GM18861 (cell line): ENCODE results near the gene TIGAR.

ENCODE experiments used
- ATAC-seq: cut with Tn5 transposase; IDR thresholded peaks from one replicate; pipeline ENCODE4 v1.9.1; 2021; ENCODE audit not compliant: unreplicated experiment

TIGAR gene

DNA sequence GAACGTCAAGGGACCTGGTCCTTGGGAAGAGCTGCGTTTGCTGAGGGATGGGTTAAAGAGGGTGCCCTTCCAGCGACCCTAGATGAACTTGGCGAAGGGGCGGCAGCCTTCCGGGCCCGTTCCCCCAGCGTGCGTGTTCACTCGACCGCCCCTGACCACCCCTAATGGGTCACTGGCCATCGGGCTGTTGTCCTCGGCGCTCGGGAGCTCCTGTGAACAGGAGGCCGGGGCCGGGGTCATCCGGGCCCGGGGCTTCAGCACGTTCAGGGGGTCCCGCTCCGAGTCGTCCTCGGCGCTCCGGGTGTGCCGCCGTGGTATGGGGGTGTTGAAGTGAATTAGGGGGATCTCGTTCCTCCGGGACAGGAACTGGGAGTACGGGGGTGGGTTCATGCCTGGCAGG, 49.3 kb downstream of the TIGAR start:
- no peak for ATAC-seq

- ATAC-seq: no peak
Measured at GRCh38 chr12:4372653-4373052, 51.6 kb downstream of the TIGAR start.

GRCh38 chr12:4375449-4375848, 54.4 kb downstream of the TIGAR start:
- ATAC-seq: no peak

- no peak for ATAC-seq
Measured at GRCh38 chr12:4378772-4379171, 57.8 kb downstream of the TIGAR start.

DNA sequence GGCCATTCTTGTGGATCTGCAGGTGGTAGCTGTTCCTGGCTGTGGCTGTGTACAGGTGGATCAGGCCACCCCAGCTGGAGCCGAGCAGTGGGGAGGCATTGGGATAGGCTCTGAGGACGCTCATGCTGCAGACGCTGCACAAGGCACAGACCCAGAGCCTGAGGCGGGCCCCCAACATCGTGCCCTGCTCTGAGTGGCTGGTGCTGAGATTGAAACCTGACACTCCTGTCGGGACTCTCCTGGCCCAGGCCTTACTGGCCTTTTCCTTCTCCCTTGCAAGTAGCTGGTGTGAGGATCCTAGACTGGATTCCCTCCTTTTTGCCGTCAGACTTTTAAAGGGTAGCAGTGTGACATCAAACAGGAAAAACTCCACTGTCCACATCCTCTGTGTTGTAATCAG, 58.4 kb downstream of the TIGAR start, which contains the start of gene FGF23:
TSS of gene FGF23 (minus strand) at position 308 of the 400 bp plus-strand sequence. CDS start at position 178, 130 bp downstream.
- no peak for ATAC-seq

DNA sequence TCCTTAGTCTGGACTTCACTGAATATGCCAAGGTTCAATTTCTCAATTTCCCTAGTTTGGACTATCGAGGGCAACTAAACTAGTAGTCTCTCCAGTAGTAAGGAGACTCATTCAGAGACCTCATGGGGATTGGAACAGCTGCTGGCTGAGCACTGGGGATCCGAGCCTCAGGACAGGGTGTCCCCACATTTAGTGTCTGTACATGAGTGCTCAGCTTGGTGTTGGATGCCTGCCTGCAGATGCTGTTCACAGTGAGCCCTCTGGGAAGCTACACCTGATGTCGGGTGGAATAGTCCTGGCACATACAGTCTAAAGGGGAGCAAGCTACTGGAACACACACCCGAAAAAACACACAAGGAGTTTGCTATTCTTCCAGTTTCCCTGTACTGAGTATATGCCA, 59.3 kb downstream of the TIGAR start:
- ATAC-seq: no peak

DNA sequence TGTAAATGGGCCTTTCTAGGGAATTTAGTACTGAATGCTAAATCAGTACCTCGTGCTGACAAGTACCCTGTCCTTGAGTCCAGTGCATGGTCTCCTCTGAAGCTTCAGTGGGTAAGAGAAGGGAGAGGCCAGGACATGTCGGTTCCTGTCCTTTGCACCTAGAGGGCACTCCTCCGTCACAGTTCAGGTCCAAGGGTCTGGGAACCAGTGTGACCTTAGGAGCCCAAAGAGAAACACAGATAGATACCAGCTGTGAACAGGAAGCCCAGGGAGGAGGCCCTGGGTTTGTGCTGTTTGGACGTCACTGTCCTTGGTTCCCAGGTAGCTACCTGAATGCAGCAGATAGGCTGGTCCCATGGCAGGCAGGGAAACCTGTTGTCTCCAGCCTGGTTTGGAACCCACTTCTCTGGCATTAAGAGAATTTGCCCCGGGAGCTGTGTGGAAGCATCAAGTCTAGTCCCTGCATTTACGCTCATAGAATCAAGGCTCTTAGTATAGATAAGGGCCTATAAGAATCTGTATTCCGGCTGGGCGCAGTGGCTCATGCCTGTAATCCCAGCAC, 62.4 kb downstream of the TIGAR start:
- no peak for ATAC-seq

DNA sequence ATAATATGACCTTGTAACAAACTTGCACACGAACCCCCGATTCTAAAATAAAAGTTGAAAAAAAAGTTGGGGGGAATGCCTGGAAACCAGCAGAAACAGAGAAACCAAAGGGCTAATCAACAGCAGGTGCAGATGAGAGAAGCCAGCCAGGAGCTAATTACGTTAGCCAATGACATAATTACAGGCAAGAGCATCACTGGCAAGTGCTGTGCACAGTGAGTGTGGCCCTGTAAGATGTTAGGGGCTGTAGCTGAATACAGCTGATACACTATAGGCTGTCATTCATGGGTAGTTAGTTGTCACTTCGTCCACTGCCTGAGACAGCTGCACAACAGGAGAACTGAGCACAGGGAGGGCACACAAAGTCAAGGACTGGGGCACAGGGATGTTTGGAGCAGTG, 65.8 kb downstream of the TIGAR start:
- no peak for ATAC-seq

DNA sequence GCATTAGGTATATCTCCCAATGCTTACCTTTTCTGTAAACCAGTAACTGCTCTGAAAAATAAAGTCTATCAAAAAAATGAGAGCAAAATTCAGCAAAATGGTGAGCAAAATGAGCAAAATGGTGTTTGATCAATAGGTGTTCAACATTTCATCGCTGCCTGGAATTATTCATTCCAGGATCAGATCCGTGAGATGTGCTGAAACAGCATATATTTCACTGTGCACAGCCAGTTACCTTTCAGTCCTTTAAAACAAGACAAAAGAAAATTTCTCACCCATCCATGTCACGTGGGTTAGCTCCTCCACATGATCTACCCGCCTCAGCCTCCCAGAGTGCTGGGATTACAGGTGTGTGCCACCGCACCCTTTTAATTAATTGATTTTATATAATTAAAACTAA, 66.6 kb downstream of the TIGAR start:
- ATAC-seq: no peak

DNA sequence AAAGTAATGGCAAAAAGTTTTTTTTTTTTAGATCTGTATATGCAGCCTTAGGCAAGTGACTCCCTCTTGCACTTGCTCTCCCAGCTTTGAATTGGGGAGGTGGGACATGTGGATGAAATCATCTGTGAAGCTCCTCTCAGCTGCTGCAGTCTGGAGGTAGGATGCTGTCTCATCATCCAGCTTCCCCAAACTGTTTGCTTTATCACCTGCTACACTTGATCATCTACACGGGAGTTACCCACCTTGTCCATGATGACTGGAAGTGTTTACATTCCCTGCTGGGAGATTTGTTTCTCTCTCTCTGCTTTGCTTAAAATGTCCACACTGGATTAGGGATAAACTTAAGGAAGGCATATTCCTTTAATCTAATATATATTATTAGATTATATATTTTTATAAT, 67.0 kb downstream of the TIGAR start:
- no peak for ATAC-seq

DNA sequence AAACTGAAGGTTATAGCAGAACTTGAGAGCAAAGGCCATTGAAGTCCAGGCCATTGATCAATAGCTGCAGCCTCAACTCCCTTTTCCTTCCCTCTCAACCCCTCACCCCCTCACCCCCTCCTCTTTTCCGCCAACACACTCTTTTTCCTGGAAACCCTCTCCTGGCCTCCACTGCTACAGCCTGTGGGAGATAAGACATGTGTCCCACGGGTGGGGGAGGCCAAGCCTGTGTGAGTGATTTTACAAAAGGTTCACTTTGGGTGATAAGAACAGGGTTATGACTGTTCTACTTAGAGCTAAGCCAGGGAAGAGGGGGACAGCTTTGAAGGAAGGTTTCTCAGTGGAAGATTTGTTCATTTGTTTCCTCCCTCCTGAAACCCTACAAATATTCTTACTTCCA, 67.6 kb downstream of the TIGAR start:
- no peak for ATAC-seq

- no peak for ATAC-seq
Measured at GRCh38 chr12:4392223-4392742, 71.3 kb downstream of the TIGAR start.

DNA sequence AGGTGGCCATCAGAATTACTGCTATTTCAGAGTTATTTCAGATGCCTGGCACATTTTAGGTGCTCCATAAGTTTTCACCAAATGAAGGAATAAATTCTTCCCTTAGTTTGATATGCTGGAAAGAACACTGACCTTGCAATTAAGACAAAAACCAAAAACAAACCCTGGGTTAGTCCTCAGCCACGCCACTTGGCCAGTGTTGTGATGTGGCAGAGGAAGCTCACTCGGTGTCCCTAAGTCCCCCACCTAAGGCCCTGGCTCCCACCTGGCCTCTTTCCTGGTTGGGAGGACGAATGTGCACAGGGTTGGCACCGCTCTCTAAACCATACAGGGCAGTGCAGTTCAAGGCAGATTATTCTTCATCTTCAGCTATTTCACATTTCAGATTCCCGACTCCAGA, 72.2 kb downstream of the TIGAR start:
- ATAC-seq: no peak

DNA sequence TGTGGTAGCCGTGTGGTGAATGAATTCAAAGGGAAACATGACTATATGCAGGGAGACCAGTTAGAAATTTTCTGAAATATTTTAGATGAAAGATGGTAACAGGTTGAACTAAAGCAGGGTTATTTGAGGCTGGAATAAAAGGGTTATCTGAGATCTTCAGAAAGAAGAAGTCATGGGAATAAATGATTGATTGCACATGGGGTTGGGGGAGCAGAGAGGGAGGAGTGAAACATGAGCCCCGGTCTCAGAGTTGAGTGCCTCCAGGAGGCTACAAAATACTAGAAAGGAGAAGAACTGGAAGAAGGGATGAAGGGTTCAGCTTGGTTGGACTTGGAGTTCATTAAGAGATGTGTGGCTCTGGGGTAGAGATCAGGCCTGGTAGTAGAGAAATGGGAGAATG, 74.8 kb downstream of the TIGAR start:
- ATAC-seq: no peak

GRCh38 chr12:4401117-4401516, 80.1 kb downstream of the TIGAR start:
- no peak for ATAC-seq

DNA sequence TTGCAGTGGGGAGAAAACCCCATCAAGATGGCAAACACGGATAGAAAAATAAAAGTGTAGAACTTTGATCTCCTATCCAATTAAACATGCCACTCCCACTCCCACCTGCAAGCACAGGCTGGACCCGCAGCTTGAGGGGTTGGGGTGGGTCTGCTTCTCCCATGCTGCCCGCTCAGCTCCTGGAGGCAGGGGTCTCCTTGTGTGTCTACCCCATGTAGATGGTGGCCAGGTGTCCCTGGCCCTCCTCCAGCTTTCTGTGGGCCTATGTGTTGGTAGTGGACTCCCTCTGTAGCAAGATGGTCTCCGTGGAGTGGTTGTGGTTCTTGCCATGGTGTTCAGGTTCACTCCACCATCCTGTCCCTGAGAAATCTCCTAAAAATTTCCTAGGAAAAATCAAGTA, 82.0 kb downstream of the TIGAR start:
- ATAC-seq: no peak
